Measurements from ENCODE around the gene SCYGR6.

Gene SCYGR6

DNA sequence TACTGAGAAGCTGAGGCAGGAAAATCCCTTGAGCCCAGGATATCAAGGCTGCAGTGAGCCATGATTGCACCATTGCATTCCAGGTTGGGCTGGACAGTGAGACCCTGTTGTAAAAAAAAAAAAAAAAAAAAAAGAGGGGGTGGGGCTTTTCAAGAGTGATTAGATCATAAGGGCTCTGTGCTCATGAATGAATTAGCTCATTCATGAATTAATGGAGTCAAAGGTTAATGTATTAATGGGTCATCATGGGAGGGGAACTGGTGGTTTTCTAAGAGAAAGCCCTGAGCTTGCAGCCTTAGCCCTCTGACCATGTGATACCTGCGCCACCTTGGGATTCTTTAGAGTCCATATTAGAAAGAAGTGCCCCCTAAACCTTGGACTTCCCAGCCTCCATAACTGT, 11.3 kb downstream of the SCYGR6 start:
- DNase-seq (ENCODE audit: low read depth in 2 of 2), result no peak

DNA sequence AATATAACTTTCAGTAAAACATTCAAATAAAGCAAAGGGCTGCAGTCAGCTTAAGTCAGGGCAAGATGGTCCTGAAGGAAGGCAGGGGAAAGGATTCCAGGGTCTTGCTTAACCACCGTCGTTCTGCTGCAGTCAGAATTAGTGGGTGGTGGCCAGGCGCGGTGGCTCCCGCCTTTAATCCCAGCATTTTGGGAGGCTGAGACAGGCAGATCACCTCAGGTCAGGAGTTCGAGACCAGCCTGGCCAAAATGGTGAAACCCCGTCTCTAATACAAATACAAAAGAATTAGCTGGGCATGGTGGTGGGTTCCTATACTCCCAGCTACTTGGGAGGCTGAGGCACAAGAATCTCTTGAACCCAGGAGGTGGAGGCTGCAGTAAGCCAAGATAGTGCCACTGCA, 13.6 kb downstream of the SCYGR6 start:
- no peak for DNase-seq (ENCODE audit: low read depth in 2 of 2)

DNA sequence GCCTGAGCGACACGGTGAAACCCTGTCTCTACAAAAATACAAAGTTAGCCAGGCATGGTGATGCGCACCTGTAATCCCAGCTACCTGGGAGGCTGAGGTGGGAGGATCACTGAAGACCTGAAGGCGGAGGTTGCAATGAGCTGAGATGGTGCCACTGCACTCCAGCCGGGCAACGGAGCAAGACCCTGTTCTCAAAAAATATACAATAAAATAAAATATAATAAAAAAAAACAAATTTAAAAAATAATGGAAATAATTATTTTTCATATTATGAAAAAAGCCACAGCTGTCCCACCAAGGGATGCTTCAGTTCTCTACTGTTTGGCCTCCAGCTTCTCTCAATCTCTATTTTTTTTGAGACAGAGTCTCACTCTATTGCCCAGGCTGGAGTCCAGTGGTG, 17.2 kb downstream of the SCYGR6 start:
- no peak for DNase-seq (ENCODE audit: low read depth in 2 of 2)

DNA sequence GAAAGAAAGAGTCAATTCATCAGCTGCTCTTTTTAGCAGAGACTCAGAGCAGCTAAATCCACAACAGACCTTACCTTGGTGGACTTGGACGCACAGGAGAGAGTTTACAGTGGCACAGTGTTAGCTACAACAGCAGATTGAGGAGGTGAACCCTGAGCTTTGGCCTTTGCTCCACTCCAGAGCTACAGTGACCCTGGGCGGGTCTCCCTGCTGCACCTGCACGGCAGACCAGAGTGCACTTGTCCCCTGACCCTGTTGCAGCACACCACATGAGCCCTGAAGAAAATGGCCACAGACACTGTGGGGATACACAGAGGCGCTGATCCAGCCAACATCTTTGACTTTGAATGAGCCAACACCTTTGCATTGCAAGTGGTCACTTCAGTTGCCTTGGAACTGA, 17.7 kb downstream of the SCYGR6 start:
- DNase-seq (ENCODE audit: low read depth in 2 of 2), result no peak

DNA sequence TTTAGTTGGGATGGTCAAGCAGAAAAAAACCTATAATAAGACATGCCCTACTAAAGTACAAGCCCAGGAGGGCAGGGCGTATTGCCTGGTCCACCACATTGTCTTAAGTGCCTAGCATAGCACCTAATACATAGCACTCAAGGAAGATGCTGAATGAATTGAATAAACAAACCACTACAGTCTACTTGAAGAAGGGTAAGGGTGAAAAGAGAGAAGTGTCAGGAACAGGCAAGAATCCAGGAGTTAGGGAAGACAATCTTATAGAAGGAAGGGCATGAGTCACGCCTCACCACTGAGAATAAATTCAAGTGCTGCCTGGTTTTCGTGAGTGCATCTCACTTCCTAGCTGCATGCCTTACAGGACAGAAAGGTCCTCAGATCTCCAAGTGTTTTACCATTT, 20.6 kb downstream of the SCYGR6 start:
- DNase-seq (ENCODE audit: low read depth in 2 of 2), result no peak

DNA sequence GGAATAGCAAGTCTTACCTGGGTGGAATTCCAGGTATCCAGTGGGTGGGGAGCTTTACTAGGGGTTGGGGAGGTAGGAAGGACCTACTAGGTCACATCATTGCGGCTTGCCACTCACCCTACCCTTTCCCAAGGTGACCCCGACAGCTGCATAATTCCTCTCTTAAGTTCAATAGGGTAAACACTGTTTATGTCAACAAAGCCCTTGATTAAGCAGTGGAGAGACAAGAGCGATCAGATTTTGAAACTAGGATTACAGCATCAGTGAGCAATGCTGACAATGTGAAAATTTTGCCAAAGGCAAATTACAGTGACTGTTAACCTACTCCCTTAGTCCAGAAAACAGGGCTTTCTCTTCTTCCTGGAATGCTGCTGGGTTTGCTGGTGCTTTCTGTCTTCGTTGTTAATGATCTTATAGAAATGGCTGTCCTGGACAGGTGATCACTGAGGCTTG, 21.3 kb downstream of the SCYGR6 start:
- no peak for DNase-seq (ENCODE audit: low read depth in 2 of 2)

DNA sequence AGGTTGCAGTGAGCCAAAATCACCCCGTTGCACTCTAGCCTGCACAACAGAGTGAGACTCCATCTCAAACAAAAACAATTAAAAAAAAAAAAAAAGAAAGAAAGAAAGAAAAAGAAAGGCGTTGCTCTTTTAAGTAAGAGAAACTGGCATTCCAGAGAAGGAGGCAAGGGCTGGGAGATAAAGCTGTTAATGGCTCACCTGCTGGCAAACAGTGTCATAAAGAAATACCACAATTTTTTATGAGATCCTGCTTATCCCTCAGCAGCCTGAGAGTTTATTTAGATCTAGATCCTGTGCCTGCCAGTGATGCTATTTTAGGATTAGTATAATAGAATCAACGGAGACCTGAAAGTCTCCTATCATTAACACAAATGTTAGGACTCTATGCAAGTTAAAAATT, 23.0 kb downstream of the SCYGR6 start:
- DNase-seq (ENCODE audit: low read depth in 2 of 2), result no peak

DNA sequence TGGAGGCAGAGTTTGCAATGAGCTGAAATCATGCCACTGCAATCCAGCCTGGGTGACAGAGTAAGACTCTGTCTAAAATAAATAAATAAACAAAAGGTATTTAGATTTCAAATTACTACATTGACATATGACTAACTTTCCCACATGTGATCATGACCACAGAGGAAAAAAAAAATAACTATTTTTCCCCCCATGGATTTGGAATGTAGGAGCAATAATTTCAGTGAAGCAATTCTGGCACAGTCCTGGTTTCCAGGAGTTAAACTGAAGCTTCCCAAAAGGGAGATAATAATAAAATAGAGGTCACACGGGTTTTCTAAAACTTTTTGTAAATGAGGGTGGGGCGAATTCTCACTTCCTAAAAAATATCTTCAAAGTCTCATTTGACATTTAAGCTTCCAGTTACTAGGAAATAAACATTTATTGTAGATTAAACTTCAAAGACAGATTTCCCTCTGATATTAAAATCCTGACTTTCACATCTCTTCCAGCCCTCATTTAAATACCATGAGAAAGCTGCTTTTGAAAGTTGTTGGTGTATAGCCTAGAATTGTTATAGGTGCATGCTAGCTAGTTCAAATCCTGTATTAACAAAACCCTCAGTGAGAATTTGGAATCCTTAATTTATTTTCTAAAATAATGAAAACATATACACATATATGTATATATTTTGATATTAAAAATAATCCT, 27.4 kb downstream of the SCYGR6 start:
- no peak for DNase-seq (ENCODE audit: low read depth in 2 of 2)

DNA sequence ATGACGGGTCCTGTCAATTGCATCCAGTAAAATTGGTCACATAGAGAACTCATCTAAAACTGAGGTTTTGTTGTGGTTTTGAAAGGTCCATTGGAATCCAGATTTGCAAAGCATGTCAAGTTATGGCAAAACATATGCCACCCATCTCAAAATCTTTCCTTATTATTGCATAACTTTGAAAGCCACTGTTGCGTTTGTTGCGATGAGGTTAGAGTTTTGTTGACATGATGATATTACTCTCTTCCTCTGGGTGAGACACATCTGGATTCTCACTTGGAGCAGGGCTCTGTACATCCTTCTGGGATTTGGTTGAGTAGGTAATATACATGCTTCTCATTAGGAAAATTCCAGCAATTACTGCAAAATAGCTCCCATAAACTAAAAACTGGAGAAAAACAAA, 37.4 kb downstream of the SCYGR6 start:
- no peak for DNase-seq (ENCODE audit: low read depth in 2 of 2)

DNA sequence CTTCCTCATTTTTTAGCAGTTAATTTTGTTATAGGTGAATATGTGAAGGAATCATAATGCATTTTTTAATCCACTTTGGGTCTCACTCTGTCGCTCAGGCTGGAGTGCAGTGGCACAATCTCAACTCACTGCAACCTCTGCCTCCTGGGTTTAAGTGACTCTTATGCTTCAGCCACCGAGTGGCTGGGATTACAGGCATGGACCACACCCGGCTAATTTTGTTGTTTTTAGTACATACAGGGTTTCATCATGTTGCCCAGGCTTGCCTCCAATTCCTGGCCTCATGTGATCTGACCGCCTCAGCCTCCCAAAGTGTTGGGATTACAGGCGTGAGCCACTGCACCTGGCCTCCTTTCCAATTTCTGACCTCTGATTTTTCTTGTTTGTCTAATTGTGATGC, 40.3 kb downstream of the SCYGR6 start:
- DNase-seq (ENCODE audit: low read depth in 2 of 2), result no peak

DNA sequence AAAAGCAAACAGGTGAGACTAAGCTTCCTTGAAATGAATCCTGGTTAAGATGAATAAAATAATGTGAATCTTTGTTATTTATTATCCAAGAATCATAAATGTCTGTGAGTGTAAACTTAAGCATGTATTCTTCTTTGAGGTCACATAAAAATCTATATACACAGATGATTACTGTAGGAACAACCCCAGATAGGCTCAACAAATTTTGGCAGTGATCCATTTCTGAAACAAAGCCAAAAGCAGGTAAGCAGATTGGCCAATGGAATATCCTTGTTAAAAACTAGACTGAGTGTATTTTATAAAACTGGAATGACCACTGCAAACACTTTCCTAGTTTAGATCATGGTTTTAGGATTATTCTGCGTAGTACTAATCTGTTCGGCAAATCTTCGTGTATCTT, 46.6 kb downstream of the SCYGR6 start:
- no peak for DNase-seq (ENCODE audit: low read depth in 2 of 2)

DNA sequence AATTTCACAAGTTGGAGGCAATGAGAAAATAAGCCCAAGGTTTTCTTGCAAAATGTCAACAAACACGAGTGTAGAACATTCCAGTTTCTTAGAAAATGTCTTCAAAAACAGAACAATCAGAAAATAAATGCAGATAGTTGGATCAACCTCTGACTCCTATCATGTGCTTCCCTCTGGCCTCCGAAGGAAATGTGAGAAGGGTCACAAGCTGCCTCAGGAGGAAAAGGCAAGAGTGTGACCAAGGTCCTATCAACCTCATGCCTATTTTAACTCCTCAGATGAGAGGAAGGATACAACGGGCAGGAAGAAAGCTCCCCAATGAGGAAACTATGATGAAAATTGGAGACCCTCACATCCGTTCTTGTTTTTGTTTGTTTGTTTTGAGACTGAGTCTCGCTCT, 50.1 kb downstream of the SCYGR6 start:
- no peak for DNase-seq (ENCODE audit: low read depth in 2 of 2)
